ENCODE results near the gene CEBPZ. TPM values are rescaled to one million over a fixed set of nuclear protein-coding genes. Genes with fewer than 3 reads are reported as not detected.
A peak's percentile ranks its signal among the peaks of the same experiment; 100 is the strongest.

Gene CEBPZ
- total RNA-seq, 1 donor from 2014 or later: 47.5 TPM

GRCh38 chr2:37189452-37190153 is 41.8 kb downstream of the CEBPZ start:
- H4K20me1 ChIP-seq (ENCODE audit: insufficient read depth, low read length): no peaks in the 10 kb centered on the region
- peak overlapping the region; percentile 38 for H2AFZ ChIP-seq (ENCODE audit: low read depth, low read length)
- Mint-ChIP-seq H3K27me3 (ENCODE audit: low read depth, unreplicated experiment) (peaks cover 6% of the 10 kb centered on the region), H3K27ac (ENCODE audit: unreplicated experiment) (peak overlapping the region; percentile 50), H3K36me3 (ENCODE audit: low read depth, unreplicated experiment) (no peaks in the 10 kb centered on the region), H3K4me1 (ENCODE audit: low read depth, unreplicated experiment) (peaks cover 11% of the 10 kb centered on the region), H3K4me3 (ENCODE audit: unreplicated experiment) (peak overlapping the region; percentile 12), H3K9me3 (ENCODE audit: unreplicated experiment) (no peaks in the 10 kb centered on the region)
- no peak overlapping the region for H3K4me3 ChIP-seq (ENCODE audit: insufficient read depth, low read depth, low read length)
- no peak for TF ChIP-seq EZH2 (IDR thresholded peaks at IDR 0.05; ENCODE audit: insufficient read depth, low read length)
- TF ChIP-seq CTCF (IDR thresholded peaks at IDR 0.05; ENCODE audit: insufficient read depth, low read depth, low read length): no peak
- H3K4me2 ChIP-seq (ENCODE audit: low read length): peak overlapping the region; percentile 55
- DNase-seq (ENCODE audit: low read depth) (peak; percentile 81), FAIRE-seq (peak; percentile 88)
- H3K4me1 ChIP-seq (ENCODE audit: insufficient read depth, low read length): peaks cover 4% of the 10 kb centered on the region
- no peak overlapping the region for H3K9ac ChIP-seq (ENCODE audit: low read length)
- no peaks in the 10 kb centered on the region for H3K36me3 ChIP-seq (ENCODE audit: insufficient read depth, low read length)
- peak overlapping the region; percentile 34 for H3K27ac ChIP-seq (ENCODE audit: low read depth, low read length)
- H3K79me2 ChIP-seq (ENCODE audit: insufficient read depth, low read length): no peaks in the 10 kb centered on the region
- no peaks in the 10 kb centered on the region for H3K27me3 ChIP-seq (ENCODE audit: insufficient read depth, low read length)
- H3K9me3 ChIP-seq (ENCODE audit: insufficient read depth, low read depth, low read length): no peaks in the 10 kb centered on the region

- Histone ChIP-seq H3K27me3 (ENCODE audit: insufficient read depth, low read length) (no peaks in the 10 kb centered on the region), H3K4me2 (ENCODE audit: low read length) (peak within 1 kb of the TSS; percentile 55), H3K36me3 (ENCODE audit: insufficient read depth, low read length) (no peaks in the 10 kb centered on the region), H3K4me1 (ENCODE audit: insufficient read depth, low read length) (peaks cover 4% of the 10 kb centered on the region), H4K20me1 (ENCODE audit: insufficient read depth, low read length) (no peaks in the 10 kb centered on the region), H3K9ac (ENCODE audit: low read length) (no peak within 1 kb of the TSS), H3K4me3 (ENCODE audit: insufficient read depth, low read depth, low read length) (no peak within 1 kb of the TSS), H3K9me3 (ENCODE audit: insufficient read depth, low read depth, low read length) (no peaks in the 10 kb centered on the region), H3K27ac (ENCODE audit: low read depth, low read length) (no peak within 1 kb of the TSS), H2AFZ (ENCODE audit: low read depth, low read length) (peak within 1 kb of the TSS; percentile 38), H3K79me2 (ENCODE audit: insufficient read depth, low read length) (no peaks in the 10 kb centered on the region)
- Mint-ChIP-seq H3K9me3 (ENCODE audit: unreplicated experiment) (no peaks in the 10 kb centered on the region), H3K36me3 (ENCODE audit: low read depth, unreplicated experiment) (no peaks in the 10 kb centered on the region), H3K4me3 (ENCODE audit: unreplicated experiment) (peak within 1 kb of the TSS; percentile 12), H3K27ac (ENCODE audit: unreplicated experiment) (no peak within 1 kb of the TSS), H3K27me3 (ENCODE audit: low read depth, unreplicated experiment) (peaks cover 6% of the 10 kb centered on the region), H3K4me1 (ENCODE audit: low read depth, unreplicated experiment) (peaks cover 11% of the 10 kb centered on the region)
- TF ChIP-seq CTCF (IDR thresholded peaks at IDR 0.05; ENCODE audit: insufficient read depth, low read depth, low read length) (no peak), EZH2 (IDR thresholded peaks at IDR 0.05; ENCODE audit: insufficient read depth, low read length) (no peak)
- no peak for FAIRE-seq
- DNase-seq (ENCODE audit: low read depth): no peak
Measured at GRCh38 chr2:37188570-37188969, 42.8 kb downstream of the CEBPZ start, which contains the start of gene SULT6B1. Gene SULT6B1, minus strand, starts transcription at chr2:37188670. Its CDS starts 30 bp downstream, at chr2:37188640.
